Measurements from ENCODE around the gene DNAH12. TPM values are rescaled to one million over a fixed set of nuclear protein-coding genes. Genes with fewer than 3 reads are reported as not detected.

The DNAH12 gene
- total and polyA plus RNA-seq, 2 of the 4 experiments (the other 2 are of a cell fraction), result under 0.01 to 0.02 TPM

GRCh38 chr3:57309769-57310360 is 234.3 kb downstream of the DNAH12 start:
- in situ Hi-C loops (cut with MboI; ENCODE audit: low sequenced_read_pairs) (no loop called here), intact Hi-C loops (cut with micrococcal nuclease) (no loop called here), dilution Hi-C loops (cut with HindIII; ENCODE audit: low sequenced_read_pairs, unreplicated experiment) (no loop called here)
- H2AFZ ChIP-seq (replicated peaks; ENCODE audit: low read length, poor library complexity), result no peak overlapping the region
- no peaks in the 10 kb centered on the region for H3K4me1 ChIP-seq (ENCODE audit: control insufficient read depth, insufficient read depth, low read length)
- no peak overlapping the region for H4K5ac ChIP-seq (ENCODE audit: low read depth, low read length)
- H3K9me1 ChIP-seq (ENCODE audit: insufficient read depth, low read length), result no peaks in the 10 kb centered on the region
- H3K14ac ChIP-seq (replicated peaks; ENCODE audit: low read depth, low read length), result no peak overlapping the region
- no peak overlapping the region for H2AK9ac ChIP-seq (replicated peaks; ENCODE audit: low read depth, low read length, poor library complexity)
- H3K23ac ChIP-seq (ENCODE audit: low read depth, low read length), result no peak overlapping the region
- H3K79me1 ChIP-seq (ENCODE audit: low read depth in 1 of 2, low read length in 2 of 2), result no peaks in the 10 kb centered on the region
- ATAC-seq (ENCODE audit: low read depth), result no peak
- no peaks in the 10 kb centered on the region for H3K36me3 ChIP-seq (ENCODE audit: control insufficient read depth, insufficient read depth, low read length)
- H3K27me3 ChIP-seq (ENCODE audit: control insufficient read depth, insufficient read depth, low read length), result peaks cover 2% of the 10 kb centered on the region
- H3K27ac ChIP-seq (ENCODE audit: insufficient read depth, low read length), result no peak overlapping the region
- CTCF ChIA-PET, result no interaction called here
- H2BK5ac ChIP-seq (ENCODE audit: low read depth, low read length, poor library complexity, severe bottlenecking), result no peak overlapping the region
- no peak overlapping the region for H3K4ac ChIP-seq (ENCODE audit: low read depth, low read length)
- H3K56ac ChIP-seq (ENCODE audit: extremely low read depth, insufficient read depth, low read length), result no peak overlapping the region
- no peak overlapping the region for H3K9ac ChIP-seq (ENCODE audit: low read depth, low read length)
- H2BK20ac ChIP-seq (ENCODE audit: low read depth, low read length), result no peak overlapping the region
- TF ChIP-seq CEBPB (IDR thresholded peaks at IDR 0.05; ENCODE audit: low read depth, low read length), result no peak
- TF ChIP-seq CTCF (conservative IDR thresholded peaks at IDR 0.05; ENCODE audit: low read depth, low read length), result no peak
- TF ChIP-seq RAD21 (IDR thresholded peaks at IDR 0.05; ENCODE audit: low read length), result no peak
- TF ChIP-seq POLR2A (IDR thresholded peaks at IDR 0.05; ENCODE audit: low read depth, low read length), result no peak
- TF ChIP-seq MXI1 (IDR thresholded peaks at IDR 0.05; ENCODE audit: borderline replicate concordance, low read depth, low read length), result no peak
- no peak for TF ChIP-seq MAZ (IDR thresholded peaks at IDR 0.05; ENCODE audit: borderline replicate concordance, low read depth, low read length)
- TF ChIP-seq MAFK (IDR thresholded peaks at IDR 0.05; ENCODE audit: low read depth, low read length), result no peak
- TF ChIP-seq FOS (IDR thresholded peaks at IDR 0.05; ENCODE audit: low read depth, low read length), result no peak
- no peak for TF ChIP-seq NFE2L2 (IDR thresholded peaks at IDR 0.05; ENCODE audit: low read depth, low read length)
- TF ChIP-seq CHD1 (IDR thresholded peaks at IDR 0.05; ENCODE audit: low read depth, low read length), result no peak
- no peak for TF ChIP-seq SMC3 (IDR thresholded peaks at IDR 0.05; ENCODE audit: low read depth, low read length)
- TF ChIP-seq BHLHE40 (IDR thresholded peaks at IDR 0.05; ENCODE audit: low read depth, low read length), result no peak
- TF ChIP-seq RFX5 (IDR thresholded peaks at IDR 0.05; ENCODE audit: low read depth, low read length), result no peak
- TF ChIP-seq ELK1 (IDR thresholded peaks at IDR 0.05; ENCODE audit: borderline replicate concordance, low read depth, low read length), result no peak
- no peak for TF ChIP-seq RCOR1 (IDR thresholded peaks at IDR 0.05; ENCODE audit: insufficient replicate concordance, low read length)
- TF ChIP-seq USF2 (IDR thresholded peaks at IDR 0.05; ENCODE audit: low read depth, low read length), result no peak
- no peak overlapping the region for H3K4me2 ChIP-seq (ENCODE audit: low read depth, low read length)
- no peak overlapping the region for H4K91ac ChIP-seq (ENCODE audit: insufficient read depth, low read depth, low read length)
- no peaks in the 10 kb centered on the region for H3K9me3 ChIP-seq (ENCODE audit: control insufficient read depth, insufficient read depth, low read length)
- H3K4me3 ChIP-seq (ENCODE audit: insufficient read depth, low read depth, low read length), result no peak overlapping the region
- H2BK15ac ChIP-seq (ENCODE audit: low read depth, low read length), result no peak overlapping the region
- no peak overlapping the region for H4K8ac ChIP-seq (ENCODE audit: low read depth in 2 of 2, low read length in 2 of 2)
- H2AK5ac ChIP-seq (ENCODE audit: low read depth, low read length), result no peak overlapping the region
- H2BK120ac ChIP-seq (ENCODE audit: low read depth, low read length), result no peak overlapping the region
- DNase-seq, result no peak
- POLR2A ChIA-PET (ENCODE audit: unreplicated experiment), result no interaction called here
- H4K20me1 ChIP-seq (ENCODE audit: insufficient read depth, low read length), result no peaks in the 10 kb centered on the region
- no peak overlapping the region for H3K18ac ChIP-seq (ENCODE audit: low read depth, low read length)
- no TSS peak for BruUV-seq (replicated peaks)
- no CpG with 5 or more reads among the region's 3 CpGs for WGBS, 2 experiments (ENCODE audit: extremely low coverage in 2 of 2, insufficient read length in 1 of 2)

Data from IMR-90 (cell line).